Adrenal gland (tissue), 5 donors: ENCODE results near the gene KRTAP1-1.
"Not testable (repeated sequence)": the region's sequence is repeated elsewhere in the genome, so short reads cannot be mapped to it uniquely, and the experiment has no call there.

Experiments used
- CTCF ChIP-seq, 6 experiments: fragments of 450-650 bp in 4 of 6; fragments of 200-600 bp in 2 of 6; sonication (generic) in 1 of 6; IDR thresholded peaks; 1 replicate in 5 of 6; 2 replicates in 1 of 6; pipeline versions ENCODE4 v1.5.1 to v1.8.0; 2016 to 2021; ENCODE audit warnings: antibody characterized with exemption in 6 of 6, mild to moderate bottlenecking in 2 of 6, moderate library complexity in 1 of 6
- POLR2A ChIP-seq, 2 donors: fragments of 450-650 bp; IDR thresholded peaks; one replicate each; pipeline ENCODE4 v1.6.1; 2017; ENCODE audit warnings: antibody characterized with exemption in 2 of 2, mild to moderate bottlenecking in 2 of 2, moderate library complexity in 1 of 2
- donor health status: DM: no; HTN: no; CAD: no.

- TF ChIP-seq CTCF, POLR2A (IDR thresholded peaks at IDR 0.05): not testable (repeated sequence)
Measured at GRCh38 chr17:41059276-41060051, 18.2 kb upstream of the KRTAP1-1 start.
